Heart right ventricle (tissue), 16 donors: ENCODE results near the gene DNAJB6. TPM values are rescaled to one million over a fixed set of nuclear protein-coding genes. Genes with fewer than 3 reads are reported as not detected.
A peak's percentile ranks its signal among the peaks of the same experiment; 100 is the strongest.

ENCODE experiments used
- ATAC-seq, 8 donors: fragments of 200-7000 bp; cut with Tn5 transposase; one replicate each; pipeline ENCODE4 v1.9.1; 2020; ENCODE audit warnings: mild to moderate bottlenecking in 8 of 8, moderate library complexity in 8 of 8, moderate number of reproducible peaks in 1 of 8
- DNase-seq, 2 donors: peaks; one replicate each; pipeline ENCODE4 v3.0.0-alpha.2; 2020
- H3K27ac ChIP-seq, 10 donors: fragments of 200-600 bp; sonication (generic) in 2 of 10; one replicate each; pipeline versions ENCODE4 v1.5.0 to v1.8.0; 2020 to 2022; ENCODE audit warnings: mild to moderate bottlenecking in 3 of 10
- H3K27me3 ChIP-seq, 7 donors: fragments of 200-600 bp; one replicate each; pipeline ENCODE4 v1.8.0; 2021 to 2022; ENCODE audit warnings: mild to moderate bottlenecking in 2 of 7
- H3K36me3 ChIP-seq, 9 donors: fragments of 200-600 bp; sonication (generic) in 1 of 9; one replicate each; pipeline versions ENCODE4 v1.5.0 to v1.8.0; 2020 to 2022; ENCODE audit warnings: mild to moderate bottlenecking in 2 of 9
- H3K4me1 ChIP-seq, 9 donors: fragments of 200-600 bp; sonication (generic) in 1 of 9; one replicate each; pipeline versions ENCODE4 v1.5.0 to v1.8.0; 2020 to 2022; ENCODE audit warnings: mild to moderate bottlenecking in 4 of 9
- H3K4me3 ChIP-seq, 10 donors: fragments of 200-600 bp; sonication (generic) in 2 of 10; one replicate each; pipeline versions ENCODE4 v1.5.0 to v1.8.0; 2020 to 2022; ENCODE audit warnings: mild to moderate bottlenecking in 7 of 10, moderate library complexity in 2 of 10
- H3K9me3 ChIP-seq, 11 donors: fragments of 200-600 bp in 10 of 11; sonication (generic) in 2 of 11; one replicate each; pipeline versions ENCODE4 v1.5.0 to v1.8.0; 2013 to 2022; ENCODE audit warnings: mild to moderate bottlenecking in 2 of 11, control low read depth in 1 of 11, moderate library complexity in 1 of 11
- CTCF ChIP-seq, 9 donors: fragments of 200-600 bp; sonication (generic) in 2 of 9; IDR thresholded peaks; one replicate each; pipeline versions ENCODE4 v1.5.0 to v1.8.0; 2021 to 2022; ENCODE audit warnings: antibody characterized with exemption in 9 of 9, mild to moderate bottlenecking in 5 of 9, moderate library complexity in 1 of 9
- WGBS, 2 donors: extraction: QIAGEN DNeasy Blood & Tissue Kit; methylation state at CpG; one replicate each; pipeline ENCODE4 v1.1.7; 2013; ENCODE audit warnings: inconsistent platforms in 1 of 2; 5-methylcytosine and 5-hydroxymethylcytosine counted together
- intact Hi-C, 10 donors: fragments of 100-400 bp; cut with DNase I; formaldehyde crosslinking; loops; one replicate each; pipeline versions ENCODE4 v1.11.1 to v1.14.2; 2022
- polyA plus RNA-seq, 2 donors: library from polyadenylated mRNA; stranded (reverse); fragments of 200-250 nt; gene quantifications; one replicate each; pipeline ENCODE4 v1.2.3, GENCODE V29; 2013
- total RNA-seq, 10 donors: library from RNA; stranded (reverse); fragmentation: NEBNext Ultra II Directional in 3 of 10; extraction: Animal tissue kit (Norgen Biotek cat#: 25700) in 3 of 10; gene quantifications; one replicate each; pipeline versions ENCODE4 v1.2.1 to v1.2.4, GENCODE V29; 2021 to 2023
- donor health status: Arrhythmogenic right ventricular cardiomyopathy.
- donor health status: ischemic (EF 13 %, LVEDD 7.1; RV severe dilation, severe dysfunction).
- donor health status: healthy with polysubstance abuse.
- donor health status: DM: no; HTN: yes; CAD: no.
- donor health status: DM: no; HTN: no; CAD: no.
- donor health status: ischemic (EF 25% LVEDD 6.9; RV normal size, moderate dysfunction).
- donor health status: ischemic (EF 25% LVEDD 5.7; RV mildly dilated, moderate dysfunction).
- donor health status: healthy.
- donor health status: DM: yes; HTN: yes; CAD: no.
- donor health status: Ischemic cardiomyopathy.
- donor health status: ischemic (EF 35%, LVEDD 5.7; RV mildly dilated, moderate dysfunction).
- donor health status: nonischemic (EF 11% LVEDD 7.7; RV severe dilation, severe dysfunction).
- donor health status: DM: yes; HTN: yes; CAD: no.
- donor health status: PGD.
- donor health status: ischemic (EF 29% LVEDD 5.4; RV normal size, mild dysfunction).
- donor health status: nonischemic (EF 23%, LVEDD 6.1; RV moderate dilation, normal function).

The DNAJB6 gene
- total and polyA plus RNA-seq, 12 donors = 114 to 200 (median 183) TPM

- intact Hi-C loops = no loop called here
- ATAC-seq = no peak
- TF ChIP-seq CTCF (IDR thresholded peaks at IDR 0.05) = no peak
- Histone ChIP-seq H3K4me1 (peaks cover 6 to 19% (median 15%) of the 10 kb centered on the region in 9 donors), H3K27me3 (no peaks in the 10 kb centered on the region), H3K36me3 (peaks cover 0 to 95% (median 17%) of the 10 kb centered on the region in 9 donors), H3K9me3 (no peaks in the 10 kb centered on the region), H3K4me3 (no peak overlapping the region), H3K27ac (no peak overlapping the region)
- 95 to 97% methylated on average over 78 of the region's 78 CpGs for WGBS, 2 donors
- peak in 1 of 2 donors; percentile 18 for DNase-seq
Measured at GRCh38 chr7:157409753-157410727, 73.2 kb downstream of the DNAJB6 start.

GRCh38 chr7:157410831-157411556 is 74.2 kb downstream of the DNAJB6 start:
- no peak overlapping the region for H3K27ac ChIP-seq
- no peaks in the 10 kb centered on the region for H3K27me3 ChIP-seq
- H3K36me3 ChIP-seq = peaks cover 0 to 97% (median 20%) of the 10 kb centered on the region in 9 donors
- no peak for DNase-seq
- no peaks in the 10 kb centered on the region for H3K9me3 ChIP-seq
- intact Hi-C loops = no loop called here
- peaks cover 0 to 9% (median 5%) of the 10 kb centered on the region in 9 donors for H3K4me1 ChIP-seq
- no peak overlapping the region for H3K4me3 ChIP-seq
- ATAC-seq = no peak
- WGBS, 2 donors = 95 to 96% methylated on average over 33 of the region's 33 CpGs
- no peak for TF ChIP-seq CTCF (IDR thresholded peaks at IDR 0.05)

- no peak for DNase-seq
- no peak for TF ChIP-seq CTCF (IDR thresholded peaks at IDR 0.05)
- no peaks in the 10 kb centered on the region for H3K9me3 ChIP-seq
- no peak for ATAC-seq
- no peak overlapping the region for H3K27ac ChIP-seq
- H3K4me1 ChIP-seq = peaks cover 0 to 3% (median 0%) of the 10 kb centered on the region in 9 donors
- intact Hi-C loops = no loop called here
- WGBS, 2 donors = 86 to 89% methylated on average over 19 of the region's 19 CpGs
- H3K27me3 ChIP-seq = no peaks in the 10 kb centered on the region
- H3K36me3 ChIP-seq = peaks cover 0 to 99% (median 24%) of the 10 kb centered on the region in 9 donors
- no peak overlapping the region for H3K4me3 ChIP-seq
Measured at GRCh38 chr7:157411580-157411979, 74.8 kb downstream of the DNAJB6 start.

- DNase-seq (no peak), ATAC-seq (no peak)
- Histone ChIP-seq H3K4me3 (no peak overlapping the region), H3K9me3 (no peaks in the 10 kb centered on the region), H3K4me1 (no peaks in the 10 kb centered on the region), H3K27me3 (no peaks in the 10 kb centered on the region), H3K36me3 (peaks cover 0 to 99% (median 29%) of the 10 kb centered on the region in 9 donors), H3K27ac (no peak overlapping the region)
- 95% methylated on average over 11 of the region's 11 CpGs for WGBS, 2 donors
- intact Hi-C loops = no loop called here
- TF ChIP-seq CTCF (IDR thresholded peaks at IDR 0.05) = no peak
Measured at GRCh38 chr7:157412021-157412443, 75.2 kb downstream of the DNAJB6 start.
